Omental fat pad (tissue), 4 donors: Measurements from ENCODE around the gene TBC1D9. TPM values are rescaled to one million over a fixed set of nuclear protein-coding genes. Genes with fewer than 3 reads are reported as not detected.

ENCODE experiments used
- ATAC-seq: fragments of 150-250 bp; one replicate; pipeline ENCODE4 v1.9.1; 2016; ENCODE audit warnings: mild to moderate bottlenecking, moderate library complexity; ENCODE audit not compliant: low FRiP score
- DNase-seq: peaks from one replicate; pipeline ENCODE4 v3.0.0-alpha.2; 2019; ENCODE audit warnings: low spot score
- CTCF ChIP-seq, 3 donors: fragments of 450-650 bp; IDR thresholded peaks; one replicate each; pipeline ENCODE4 v1.5.1; 2016 to 2017; ENCODE audit warnings: antibody characterized with exemption in 3 of 3, mild to moderate bottlenecking in 3 of 3, moderate library complexity in 2 of 3
- total RNA-seq, 4 donors: library from RNA; depleted of rRNA; stranded (reverse); fragments of >200 nt; gene quantifications; one replicate each; pipeline ENCODE4 v1.1.0, GENCODE V29; 2016

Gene TBC1D9
- total RNA-seq, 4 donors from 2014 or later, result 29.6 to 60.3 (median 48.3) TPM

GRCh38 chr4:140705625-140706275 lies 50.4 kb downstream of the TBC1D9 start:
- no peak for TF ChIP-seq CTCF (IDR thresholded peaks at IDR 0.05)
- no peak for ATAC-seq
- DNase-seq, result no peak

DNA sequence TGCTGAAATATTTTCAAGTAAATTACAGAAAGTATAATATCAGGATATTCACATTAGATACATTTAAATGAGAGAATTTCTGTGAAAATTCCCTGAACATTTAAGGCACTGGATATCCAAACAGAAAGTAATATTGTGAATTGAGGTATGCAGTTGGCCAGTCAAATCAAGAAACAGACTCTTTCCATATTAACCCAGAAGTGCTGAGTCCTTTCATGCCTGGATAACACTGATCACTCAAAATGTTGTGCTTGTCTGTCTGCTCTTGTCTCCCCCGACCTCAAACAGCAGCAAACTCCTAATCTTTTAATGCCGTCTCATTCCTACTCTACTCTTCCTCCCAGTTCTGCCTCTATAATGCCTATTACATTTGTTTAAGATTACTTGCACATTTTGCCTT lies 51.2 kb downstream of the TBC1D9 start:
- DNase-seq, result no peak
- no peak for ATAC-seq
- TF ChIP-seq CTCF (IDR thresholded peaks at IDR 0.05), result no peak

DNA sequence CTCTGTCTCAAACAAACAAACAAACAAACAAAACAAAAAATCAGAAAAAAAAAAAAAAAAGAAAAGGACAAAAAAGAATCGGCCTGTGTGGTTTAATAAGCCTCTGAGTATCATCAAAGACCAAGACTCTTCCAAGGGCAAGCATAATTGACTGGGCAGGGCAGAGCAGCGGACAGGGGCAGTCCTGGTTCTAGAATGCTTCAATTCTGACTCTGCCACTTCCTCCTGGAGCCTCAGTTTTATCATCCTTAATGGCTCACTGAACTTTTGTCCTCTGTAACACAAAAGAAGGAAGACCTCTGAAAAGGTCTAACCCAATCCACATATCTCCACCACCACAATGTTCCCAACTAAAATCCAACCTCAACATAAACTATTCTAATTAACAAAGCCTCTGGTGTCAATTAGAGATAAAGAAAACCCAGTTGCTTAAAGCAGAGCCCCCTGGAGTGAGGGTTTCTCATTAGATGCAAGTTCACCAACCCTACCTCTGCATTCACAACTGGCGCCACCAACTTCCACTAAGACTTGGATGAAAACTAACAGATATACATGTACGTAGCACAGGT lies 51.7 kb downstream of the TBC1D9 start:
- DNase-seq, result no peak
- no peak for ATAC-seq
- TF ChIP-seq CTCF (IDR thresholded peaks at IDR 0.05), result no peak

DNA sequence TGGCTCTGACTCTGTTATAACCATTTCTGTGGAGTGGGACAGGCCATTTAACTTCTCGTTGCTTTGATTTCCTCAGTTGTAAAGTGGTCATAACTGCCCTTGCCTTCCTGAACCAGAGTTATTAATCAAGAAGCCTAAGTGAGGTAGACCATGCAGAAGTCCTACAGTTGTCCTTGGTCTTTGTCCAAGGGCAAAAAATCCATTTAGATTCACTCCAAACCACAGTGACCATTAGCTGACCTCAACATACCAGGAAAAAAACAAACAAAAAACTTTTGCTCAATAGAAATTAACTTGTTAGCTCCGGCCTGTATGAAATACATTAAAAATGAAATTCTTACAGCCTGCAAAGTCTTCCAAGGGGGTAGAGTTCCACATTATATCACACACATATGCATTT lies 52.7 kb downstream of the TBC1D9 start:
- TF ChIP-seq CTCF (IDR thresholded peaks at IDR 0.05), result no peak
- DNase-seq (no peak), ATAC-seq (no peak)

- DNase-seq (no peak), ATAC-seq (no peak)
- no peak for TF ChIP-seq CTCF (IDR thresholded peaks at IDR 0.05)
Measured at GRCh38 chr4:140702096-140702757, 54.0 kb downstream of the TBC1D9 start.

DNA sequence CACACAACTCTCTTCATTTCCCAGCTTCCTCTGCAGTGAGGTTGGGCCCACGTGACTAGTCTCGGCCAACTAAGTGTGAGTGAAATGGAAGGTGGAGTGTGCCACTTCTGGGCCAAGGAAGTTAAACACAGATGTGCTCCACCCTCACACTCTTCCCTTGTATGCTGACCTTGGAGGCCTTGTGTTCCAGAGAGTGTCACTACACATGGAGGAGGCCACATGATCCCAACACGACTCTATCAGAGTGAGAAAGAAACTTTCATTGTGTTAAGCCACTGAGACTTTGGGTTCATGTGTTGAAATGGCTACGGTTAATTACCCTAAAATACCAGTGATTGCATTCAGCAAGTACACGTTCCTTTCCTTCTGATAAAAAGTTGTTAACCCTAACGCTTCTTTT lies 55.1 kb downstream of the TBC1D9 start:
- no peak for DNase-seq
- TF ChIP-seq CTCF (IDR thresholded peaks at IDR 0.05), result no peak
- no peak for ATAC-seq
